Fibroblast of villous mesenchyme (primary cell): ENCODE results near the gene LINS1. TPM values are rescaled to one million over a fixed set of nuclear protein-coding genes. Genes with fewer than 3 reads are reported as not detected.
A peak's percentile ranks its signal among the peaks of the same experiment; 100 is the strongest.

Experiments used
- DNase-seq: peaks from one replicate; pipeline ENCODE4 v3.0.0-alpha.2; 2010; ENCODE audit warnings: low read depth
- H3K4me3 ChIP-seq: 2 replicates; pipeline ENCODE4 v1.5.1; 2011; ENCODE audit warnings: low read depth, mild to moderate bottlenecking, low read length
- CTCF ChIP-seq: IDR thresholded peaks from 2 replicates; pipeline ENCODE4 v1.5.1; 2012; ENCODE audit warnings: low read depth, mild to moderate bottlenecking, low read length; ENCODE audit not compliant: insufficient read depth
- total RNA-seq: library from RNA; depleted of rRNA; stranded (reverse); fragments of >200 nt; gene quantifications from 2 replicates; pipeline ENCODE4 v1.2.3, GENCODE V29; 2012

The LINS1 gene
- total RNA-seq, 1 donor = 14.7 TPM

DNA sequence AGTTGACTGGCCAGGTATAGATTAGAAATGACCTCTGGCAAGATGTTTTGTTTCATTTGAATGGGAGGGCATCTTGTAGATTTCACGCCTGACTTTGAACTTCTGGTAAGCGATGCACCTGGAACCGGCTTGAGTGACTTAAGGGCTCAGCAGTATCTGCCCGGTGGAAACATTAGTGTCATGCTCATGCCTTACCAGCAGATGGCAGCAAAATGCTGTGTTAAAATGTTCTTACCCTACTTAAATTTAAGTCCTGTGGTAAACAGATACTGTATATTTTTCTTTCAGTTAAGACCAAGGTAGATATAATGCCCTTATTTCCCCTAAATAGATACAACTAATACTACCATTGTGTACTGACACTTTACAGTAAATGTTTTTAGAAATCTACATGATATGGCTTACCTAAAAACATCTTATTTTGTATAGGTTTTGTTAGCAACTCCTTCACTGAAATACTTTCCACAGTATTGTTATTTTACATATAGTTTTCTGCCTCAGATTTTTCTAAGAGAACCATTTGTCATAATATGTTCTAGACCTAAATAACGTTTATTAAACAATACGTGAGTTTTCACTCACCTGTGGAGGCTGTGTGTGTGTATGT lies 25.9 kb upstream of the LINS1 start:
- DNase-seq = peak; percentile 90
- H3K4me3 ChIP-seq = no peak overlapping the region
- TF ChIP-seq CTCF = peak; percentile 70

GRCh38 chr15:100623301-100623700 lies 21.3 kb upstream of the LINS1 start:
- H3K4me3 ChIP-seq = no peak overlapping the region
- no peak for TF ChIP-seq CTCF
- DNase-seq = peak; percentile 66

- no peak overlapping the region for H3K4me3 ChIP-seq
- no peak for DNase-seq
- TF ChIP-seq CTCF = no peak
Measured at GRCh38 chr15:100616700-100617099, 14.7 kb upstream of the LINS1 start.

DNA sequence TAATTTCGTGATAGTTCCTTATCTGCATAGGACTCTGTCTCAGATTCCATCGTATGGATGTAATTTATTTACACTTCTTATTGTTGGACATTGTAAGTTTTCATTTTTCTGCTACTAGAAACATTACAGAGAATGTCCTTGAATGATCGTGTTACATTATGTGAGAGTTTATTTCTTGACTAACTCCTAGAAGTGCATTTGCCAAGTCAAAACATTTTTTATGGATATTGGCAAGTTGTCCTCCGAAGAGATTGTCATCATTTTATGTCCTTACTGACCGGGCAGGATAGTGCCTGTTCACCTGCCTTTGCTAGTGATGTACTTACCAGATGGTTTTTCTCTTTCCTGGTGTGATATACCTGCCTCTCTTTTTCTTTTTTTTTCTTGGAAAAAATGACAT lies 13.8 kb upstream of the LINS1 start:
- no peak overlapping the region for H3K4me3 ChIP-seq
- no peak for TF ChIP-seq CTCF
- DNase-seq = peak; percentile 57

- no peak for DNase-seq
- no peak for TF ChIP-seq CTCF
- H3K4me3 ChIP-seq = no peak overlapping the region
Measured at GRCh38 chr15:100614918-100615317, 12.9 kb upstream of the LINS1 start.

DNA sequence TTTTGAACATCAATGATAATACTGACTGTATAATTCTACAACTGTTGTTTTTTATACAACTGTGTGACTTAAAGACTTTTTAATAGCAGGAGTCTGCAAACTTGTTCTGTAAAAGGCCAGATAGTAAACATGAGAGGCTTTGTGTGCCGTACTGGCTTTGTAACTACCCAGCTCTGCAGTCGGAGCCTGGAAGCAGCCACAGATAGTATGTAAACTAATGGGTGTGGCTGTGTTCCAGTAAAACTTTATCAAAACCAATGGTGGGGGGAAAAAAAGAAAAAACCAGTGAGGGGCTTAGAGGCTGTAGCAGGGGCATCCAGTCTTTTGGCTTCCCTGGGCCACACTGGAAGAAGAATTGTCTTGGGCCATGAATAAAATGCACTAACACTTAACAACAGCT lies 12.4 kb upstream of the LINS1 start:
- H3K4me3 ChIP-seq = no peak overlapping the region
- no peak for TF ChIP-seq CTCF
- DNase-seq = peak; percentile 41

- DNase-seq = no peak
- H3K4me3 ChIP-seq = no peak overlapping the region
- TF ChIP-seq CTCF = no peak
Measured at GRCh38 chr15:100613208-100613607, 11.2 kb upstream of the LINS1 start.
